H1 (cell line): ENCODE results near the gene ADM. TPM values are rescaled to one million over a fixed set of nuclear protein-coding genes. Genes with fewer than 3 reads are reported as not detected.

ENCODE experiments used
- CTCF ChIA-PET: fragments of 300-600 bp; sonication (Branson Sonifier 250); formaldehyde crosslinking; loops from one replicate; lab custom pipeline; 2021; ENCODE audit not compliant: partially characterized antibody; lab: Charles Lee
- POLR2A ChIA-PET: fragments of 300-600 bp; sonication (Branson Sonifier 250); formaldehyde crosslinking; loops from one replicate; lab custom pipeline; 2021; ENCODE audit warnings: inconsistent platforms; ENCODE audit not compliant: partially characterized antibody; lab: Charles Lee
- DNase-seq, 2 experiments: peaks; one replicate each; pipeline versions ENCODE4 v3.0.0 to v3.0.0-alpha.2; 2010 to 2022; ENCODE audit warnings: low spot score in 2 of 2, low read depth in 1 of 2, mixed read lengths in 1 of 2
- FAIRE-seq: peaks from 2 replicates; lab custom pipeline; 2011; peaks lifted over from hg19 to GRCh38; lab: Jason Lieb, UNC
- H2AFZ ChIP-seq: 2 replicates; pipeline ENCODE4 v1.8.1; 2012; ENCODE audit warnings: low read length, inconsistent platforms
- H2AK5ac ChIP-seq: 2 replicates; pipeline ENCODE4 v1.6.1; 2013; ENCODE audit warnings: low read depth, low read length
- H2BK120ac ChIP-seq: replicated peaks from 2 replicates; pipeline ENCODE3; 2013; ENCODE audit warnings: low read depth, low read length, inconsistent platforms
- H2BK12ac ChIP-seq: 2 replicates; pipeline ENCODE4 v1.6.1; 2013; ENCODE audit warnings: low read depth, low read length
- H2BK15ac ChIP-seq: 2 replicates; pipeline ENCODE4 v1.6.1; 2013; ENCODE audit warnings: low read length
- H2BK20ac ChIP-seq: 2 replicates; pipeline ENCODE4 v1.6.1; 2013; ENCODE audit warnings: low read length
- H2BK5ac ChIP-seq: 2 replicates; pipeline ENCODE4 v1.6.1; 2013; ENCODE audit warnings: low read depth, low read length
- H3K14ac ChIP-seq: 2 replicates; pipeline ENCODE4 v1.6.1; 2013; ENCODE audit warnings: inconsistent platforms; ENCODE audit not compliant: insufficient read length
- H3K18ac ChIP-seq: 2 replicates; pipeline ENCODE4 v1.6.1; 2013; ENCODE audit warnings: low read length; ENCODE audit errors: extremely low read depth
- H3K23ac ChIP-seq: 2 replicates; pipeline ENCODE4 v1.6.1; 2013; ENCODE audit warnings: inconsistent platforms; ENCODE audit not compliant: insufficient read length
- H3K23me2 ChIP-seq: 2 replicates; pipeline ENCODE4 v1.6.1; 2013; ENCODE audit warnings: low read depth, low read length
- H3K27ac ChIP-seq: 2 replicates; pipeline ENCODE4 v1.6.1; 2011; ENCODE audit warnings: low read depth, low read length, inconsistent platforms
- H3K27me3 ChIP-seq, 4 experiments: replicated peaks in 1 of 4; 1 replicate in 1 of 4; 2 replicates in 3 of 4; pipeline versions ENCODE4 v1.6.1 to v1.8.1; 2011 to 2013; ENCODE audit warnings: low read length in 3 of 4, mild to moderate bottlenecking in 3 of 4, inconsistent platforms in 2 of 4, mixed read lengths in 2 of 4, moderate library complexity in 1 of 4; ENCODE audit not compliant: control insufficient read depth in 3 of 4, insufficient read depth in 3 of 4; ENCODE audit errors: extremely low read depth in 1 of 4
- H3K36me3 ChIP-seq, 4 experiments: 2 replicates each; pipeline versions ENCODE4 v1.6.1 to v1.8.1; 2011 to 2013; ENCODE audit warnings: mild to moderate bottlenecking in 4 of 4, low read length in 3 of 4, moderate library complexity in 2 of 4, control low read depth in 1 of 4, inconsistent platforms in 1 of 4; ENCODE audit not compliant: insufficient read depth in 4 of 4, control insufficient read depth in 2 of 4
- H3K4ac ChIP-seq: replicated peaks from 2 replicates; pipeline ENCODE3; 2013; ENCODE audit warnings: low read length, low read depth, mixed read lengths, inconsistent platforms; ENCODE audit not compliant: insufficient read length
- H3K4me1 ChIP-seq, 4 experiments: replicated peaks in 1 of 4; 1 replicate in 1 of 4; 2 replicates in 3 of 4; pipeline versions ENCODE4 v1.6.1 to v1.8.1; 2011 to 2013; ENCODE audit warnings: low read length in 3 of 4, inconsistent platforms in 2 of 4, mixed read lengths in 1 of 4; ENCODE audit not compliant: insufficient read depth in 4 of 4, control insufficient read depth in 3 of 4
- H3K4me2 ChIP-seq, 2 experiments: 2 replicates each; pipeline versions ENCODE4 v1.6.1 to v1.8.1; 2011 to 2013; ENCODE audit warnings: low read depth in 2 of 2, low read length in 2 of 2, control low read depth in 1 of 2, inconsistent platforms in 1 of 2, mild to moderate bottlenecking in 1 of 2; ENCODE audit not compliant: insufficient read depth in 1 of 2
- H3K4me3 ChIP-seq, 4 experiments: fragments of 200-600, 300-600 bp in 1 of 4; sonication (generic), shearing (Covaris generic), sonication (Bioruptor Twin) in 1 of 4; 2 replicates each; pipeline versions ENCODE4 v1.5.1 to v1.8.1; 2011 to 2016; ENCODE audit warnings: low read length in 4 of 4, low read depth in 3 of 4, control low read depth in 2 of 4, inconsistent platforms in 2 of 4, mild to moderate bottlenecking in 2 of 4, mixed read lengths in 1 of 4, moderate library complexity in 1 of 4; ENCODE audit not compliant: insufficient read depth in 2 of 4; ENCODE audit errors: extremely low read depth in 1 of 4
- H3K56ac ChIP-seq: replicated peaks from 2 replicates; pipeline ENCODE3; 2013; ENCODE audit warnings: low read depth, mild to moderate bottlenecking, mixed read lengths, low read length, inconsistent platforms; ENCODE audit not compliant: insufficient read length
- H3K79me1 ChIP-seq: 2 replicates; pipeline ENCODE4 v1.6.1; 2013; ENCODE audit warnings: low read depth, low read length, control low read depth
- H3K79me2 ChIP-seq, 2 experiments: 2 replicates each; pipeline versions ENCODE4 v1.6.1 to v1.8.1; 2012 to 2013; ENCODE audit warnings: low read length in 2 of 2, mild to moderate bottlenecking in 2 of 2, inconsistent platforms in 1 of 2; ENCODE audit not compliant: insufficient read depth in 2 of 2, control insufficient read depth in 1 of 2
- H3K9ac ChIP-seq, 4 experiments: replicated peaks in 1 of 4; 1 replicate in 1 of 4; 2 replicates in 3 of 4; pipeline versions ENCODE4 v1.6.1 to v1.8.1; 2011 to 2013; ENCODE audit warnings: low read depth in 3 of 4, low read length in 3 of 4, control low read depth in 2 of 4, mild to moderate bottlenecking in 2 of 4, moderate library complexity in 2 of 4, inconsistent platforms in 1 of 4; ENCODE audit errors: extremely low read depth in 1 of 4
- H3K9me3 ChIP-seq, 2 experiments: 2 replicates each; pipeline versions ENCODE4 v1.6.1 to v1.8.1; 2012 to 2013; ENCODE audit warnings: mild to moderate bottlenecking in 2 of 2, moderate library complexity in 2 of 2, control low read depth in 1 of 2, inconsistent platforms in 1 of 2, low read depth in 1 of 2, low read length in 1 of 2, mixed read lengths in 1 of 2; ENCODE audit not compliant: insufficient read depth in 2 of 2
- H4K20me1 ChIP-seq, 2 experiments: replicated peaks in 1 of 2; 2 replicates each; pipeline versions ENCODE3 to v1.8.1; 2011 to 2013; ENCODE audit warnings: inconsistent platforms in 2 of 2, low read length in 2 of 2, mild to moderate bottlenecking in 1 of 2; ENCODE audit not compliant: insufficient read depth in 2 of 2, control insufficient read depth in 1 of 2
- H4K5ac ChIP-seq: 2 replicates; pipeline ENCODE4 v1.6.1; 2013; ENCODE audit warnings: low read length, low read depth, mixed read lengths, inconsistent platforms; ENCODE audit not compliant: insufficient read length
- H4K8ac ChIP-seq: 2 replicates; pipeline ENCODE4 v1.8.0; 2013; ENCODE audit warnings: mild to moderate bottlenecking, moderate library complexity, low read length, inconsistent platforms; ENCODE audit not compliant: insufficient read depth; ENCODE audit errors: extremely low read depth
- H4K91ac ChIP-seq: replicated peaks from 2 replicates; pipeline ENCODE3; 2013; ENCODE audit warnings: low read length, mixed read lengths, inconsistent platforms; ENCODE audit not compliant: insufficient read length
- JUND ChIP-seq: IDR thresholded peaks from 2 replicates; pipeline ENCODE4 v1.6.1; 2011; ENCODE audit warnings: mild to moderate bottlenecking, improper control_type of control experiment, low read length
- KDM1A ChIP-seq: fragments of 200-600, 300-600 bp; sonication (generic); IDR thresholded peaks from 2 replicates; pipeline ENCODE4 v1.7.1; 2016; ENCODE audit warnings: mild to moderate bottlenecking, low read length, borderline replicate concordance
- POLR2AphosphoS5 ChIP-seq: IDR thresholded peaks from 2 replicates; pipeline ENCODE4 v1.6.1; 2011; ENCODE audit warnings: low read depth, low read length
- SP1 ChIP-seq: IDR thresholded peaks from 2 replicates; pipeline ENCODE4 v1.6.1; 2011; ENCODE audit warnings: low read depth, low read length
- SP2 ChIP-seq: IDR thresholded peaks from 2 replicates; pipeline ENCODE4 v1.6.1; 2012; ENCODE audit warnings: mild to moderate bottlenecking, low read length, inconsistent platforms
- WGBS, 2 experiments: shearing (Covaris generic) in 1 of 2; methylation state at CpG; one replicate each; pipeline versions ENCODE4 v1.1.6 to v1.1.7; 2013 to 2015; ENCODE audit warnings: low lambda C conversion rate in 2 of 2, mixed read lengths in 2 of 2, inconsistent platforms in 1 of 2, low coverage in 1 of 2, missing lambda C conversion rate in 1 of 2; ENCODE audit not compliant: insufficient replicate concordance in 2 of 2, insufficient coverage in 1 of 2, insufficient read length in 1 of 2; ENCODE audit errors: extremely low coverage in 1 of 2, missing lambda C conversion rate in 1 of 2; 5-methylcytosine and 5-hydroxymethylcytosine counted together
- polyA plus RNA-seq, 7 experiments: library from polyadenylated mRNA; depleted of rRNA in 3 of 7; stranded (reverse) in 5 of 7; unstranded in 2 of 7; fragments of >200 nt in 5 of 7; fragments of 200-250 nt in 2 of 7; gene quantifications; 1 replicate in 5 of 7; 2 replicates in 1 of 7; 4 replicates in 1 of 7; pipeline versions ENCODE4 v1.2.1 to v1.2.3, GENCODE V29; 2011 to 2013; ENCODE audit warnings: missing spikeins in 2 of 7, mixed read lengths in 2 of 7
- total RNA-seq: library from RNA; stranded (reverse); fragmentation: NEBNext Ultra II Directional; extraction: Animal tissue kit (Norgen Biotek cat#: 25700); gene quantifications from 2 replicates; pipeline ENCODE4 v1.2.1, GENCODE V29; 2021

ADM gene
- total and polyA plus RNA-seq, 2 of the 8 experiments (the other 6 are each of a cell fraction or from before 2014, with no cell fraction given): 94.1 to 95.6 TPM

DNA sequence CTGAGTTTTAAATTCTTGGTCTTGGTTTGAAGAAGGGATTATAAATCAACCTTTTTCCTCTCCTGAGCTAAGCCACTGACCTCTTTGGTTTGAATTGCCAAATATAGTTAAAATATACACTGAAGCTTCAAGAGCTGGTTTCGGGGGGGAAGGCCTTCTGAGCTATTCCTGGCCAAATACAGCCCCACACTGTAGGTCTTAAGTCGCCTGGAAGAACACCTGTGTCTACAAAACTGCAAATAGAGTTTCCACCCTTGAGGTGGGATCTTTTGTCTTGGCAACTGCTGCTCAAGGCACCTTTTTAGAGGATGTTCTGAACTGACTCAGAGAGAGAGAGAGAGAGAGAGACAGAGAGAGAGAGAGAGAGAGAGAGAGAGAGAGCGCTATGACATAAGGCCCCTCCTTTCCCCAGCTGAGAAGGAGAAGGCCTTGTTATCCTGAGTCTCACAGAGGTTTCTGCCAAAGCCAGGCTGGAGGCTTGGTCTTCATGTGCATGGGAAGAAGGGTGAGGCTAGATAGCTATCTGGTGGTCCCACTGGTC lies 5.5 kb downstream of the ADM start:
- Histone ChIP-seq H2BK120ac (no peak overlapping the region), H3K27me3 (peaks cover 0 to 19% (median 0%) of the 10 kb centered on the region in 4 experiments; a peak in 2 of 7 replicates), H3K4ac (no peak overlapping the region), H2BK20ac (peak overlapping the region; percentile 13; the same call in 1 of the 2 replicates), H3K4me1 (peaks cover 6 to 22% (median 9%) of the 10 kb centered on the region in 4 experiments), H3K9me3 (no peaks in the 10 kb centered on the region), H3K4me2 (no peak overlapping the region), H4K91ac (no peak overlapping the region), H4K20me1 (peaks cover 6 to 7% of the 10 kb centered on the region in 2 experiments), H2AFZ (no peak overlapping the region), H3K79me1 (no peaks in the 10 kb centered on the region), H2AK5ac (no peak overlapping the region), H4K8ac (no peak overlapping the region), H3K27ac (no peak overlapping the region), H3K23me2 (peaks cover 12% of the 10 kb centered on the region), H2BK15ac (no peak overlapping the region), H3K4me3 (no peak overlapping the region), H3K36me3 (peaks cover 0 to 17% (median 8%) of the 10 kb centered on the region in 4 experiments; a peak in 3 of 8 replicates), H3K14ac (no peak overlapping the region), H3K18ac (no peak overlapping the region; the same call in 1 of the 2 replicates), H3K23ac (no peak overlapping the region), H3K79me2 (peaks cover 0 to 19% of the 10 kb centered on the region in 2 experiments; a peak in 3 of 4 replicates), H4K5ac (no peak overlapping the region), H3K56ac (no peak overlapping the region), H2BK12ac (no peak overlapping the region), H2BK5ac (no peak overlapping the region), H3K9ac (no peak overlapping the region)
- WGBS, 2 experiments: 71% methylated on average over 2 of the region's 3 CpGs; no CpG with 5 or more reads in 1 of the 2 experiments
- ChIA-PET POLR2A (interaction anchor here (0.6 to 10.6 kb wide), 8 partner anchors 9 to 736 kb away, joined by 3 to 156 read pairs (median 3); partner anchors contain the start of gene SBF2), CTCF (interaction anchor here (0.7 to 10.0 kb wide), 11 partner anchors 14 to 320 kb away, joined by 3 to 97 read pairs (median 3); no protein-coding TSS in a partner anchor)
- FAIRE-seq: no peak
- TF ChIP-seq SP2: no peak
- TF ChIP-seq POLR2AphosphoS5: peak; percentile 3; the same call in 1 of the 2 replicates
- peak; percentile 72 for TF ChIP-seq JUND
- TF ChIP-seq KDM1A: no peak
- TF ChIP-seq SP1: 0 out of 2 replicates have a peak, but pooled peaks have one; percentile 26
- DNase-seq: no peak
